ENCODE results near the gene TST.

Gene TST

DNA sequence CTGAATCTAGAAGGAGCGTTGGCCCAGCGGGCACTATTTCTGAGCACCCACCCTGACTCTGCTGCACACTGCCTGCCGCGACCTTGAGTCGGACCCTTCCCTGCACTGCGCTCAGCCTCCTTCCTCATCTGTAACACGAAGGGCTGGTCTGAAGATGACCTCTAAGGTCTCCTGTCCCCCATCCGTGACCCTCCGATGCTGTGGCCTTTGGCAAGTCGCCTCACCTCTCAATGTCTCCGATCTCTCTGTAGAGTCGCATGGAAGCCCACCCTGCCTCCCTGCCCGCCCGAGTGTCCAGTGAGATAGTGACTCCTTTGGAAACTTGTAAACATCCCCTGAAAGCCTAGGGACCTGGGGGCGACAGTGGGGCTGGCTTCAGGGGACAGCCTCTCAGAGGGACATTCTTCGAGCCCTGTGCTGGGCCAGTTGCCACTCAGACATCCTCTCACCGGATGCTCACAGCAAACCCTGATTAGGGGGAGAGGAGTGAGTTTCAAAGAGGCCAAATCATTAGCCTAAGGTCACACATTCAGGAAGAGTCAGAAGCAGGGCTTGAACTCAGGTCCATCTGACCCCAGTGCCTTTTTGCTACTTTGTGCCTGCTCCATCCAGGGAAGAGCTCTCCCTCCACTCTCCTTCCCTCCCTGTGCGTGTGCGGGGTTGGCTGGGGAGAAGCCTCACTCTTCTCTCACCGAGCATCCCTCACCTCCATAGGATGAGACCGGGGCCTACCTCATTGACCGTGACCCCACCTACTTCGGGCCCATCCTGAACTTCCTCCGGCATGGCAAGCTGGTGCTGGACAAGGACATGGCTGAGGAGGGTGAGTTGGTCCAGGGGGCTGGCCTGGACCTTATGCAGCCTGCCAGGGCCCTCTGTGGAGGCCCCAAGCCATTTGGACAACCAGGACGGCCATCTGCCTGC lies 33.4 kb upstream of the TST start:
- DNase-seq (ENCODE audit: insufficient read length) (no peak), FAIRE-seq (no peak)
- TF ChIP-seq POLR2A (IDR thresholded peaks at IDR 0.05; ENCODE audit: low read depth, low read length): no peak
- no peak for TF ChIP-seq POLR2AphosphoS5 (IDR thresholded peaks at IDR 0.05; ENCODE audit: low read depth, low read length)
- no peak for TF ChIP-seq TAF1 (IDR thresholded peaks at IDR 0.05; ENCODE audit: borderline replicate concordance, low read depth, low read length)

DNA sequence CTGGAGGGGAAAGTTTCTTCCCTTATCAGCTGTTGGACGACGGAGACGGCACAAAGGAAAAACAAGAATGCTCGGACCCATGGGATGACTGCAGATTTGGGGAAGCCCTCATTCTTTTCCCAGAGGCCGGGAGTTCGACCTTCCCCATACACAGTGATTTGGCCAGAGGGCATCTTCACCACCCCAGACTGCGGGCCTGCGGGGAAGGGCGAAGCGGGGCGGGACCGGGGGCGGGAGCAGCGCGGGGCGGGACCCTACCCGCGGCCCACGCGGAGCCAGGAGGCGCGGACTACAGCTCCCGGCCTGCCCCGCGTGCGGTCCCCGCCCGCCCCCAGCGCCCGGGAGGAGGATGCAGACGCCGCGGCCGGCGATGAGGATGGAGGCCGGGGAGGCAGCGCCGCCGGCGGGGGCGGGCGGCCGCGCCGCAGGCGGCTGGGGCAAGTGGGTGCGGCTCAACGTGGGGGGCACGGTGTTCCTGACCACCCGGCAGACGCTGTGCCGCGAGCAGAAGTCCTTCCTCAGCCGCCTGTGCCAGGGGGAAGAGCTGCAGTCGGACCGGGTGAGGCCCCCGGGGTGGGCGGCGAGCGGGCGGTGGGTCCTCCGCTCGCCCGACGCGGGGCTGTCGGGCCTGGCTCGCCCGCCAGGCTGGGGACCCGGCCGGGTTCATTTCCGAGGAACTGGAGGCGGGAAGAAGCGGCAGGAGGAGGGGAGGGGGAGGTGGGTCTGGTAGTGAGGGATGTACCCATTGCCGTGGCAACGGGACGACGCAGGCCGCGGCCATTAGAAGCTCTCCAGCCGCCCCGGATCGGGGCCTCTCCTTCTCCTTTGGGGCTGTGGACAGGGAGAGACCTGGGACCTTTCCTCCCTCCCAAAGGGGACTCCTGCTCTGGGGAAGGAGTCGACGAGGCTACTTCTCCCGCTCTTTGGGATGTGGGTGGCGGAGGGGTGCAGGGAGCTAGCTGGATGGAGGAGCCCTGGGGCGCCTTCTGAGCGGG lies 32.4 kb upstream of the TST start, which contains the start of gene KCTD17:
TSS of gene KCTD17 (plus strand) at position 352 of the 995 bp plus-strand sequence. CDS start at position 371, 19 bp downstream.
- TF ChIP-seq TAF1 (IDR thresholded peaks at IDR 0.05; ENCODE audit: borderline replicate concordance, low read depth, low read length) (no peak), POLR2A (IDR thresholded peaks at IDR 0.05; ENCODE audit: low read depth, low read length) (peak; percentile 21; the same call in 1 of the 2 replicates), POLR2AphosphoS5 (IDR thresholded peaks at IDR 0.05; ENCODE audit: low read depth, low read length) (no peak)
- FAIRE-seq: peak; percentile 83
- DNase-seq (ENCODE audit: insufficient read length): peak; percentile 99

DNA sequence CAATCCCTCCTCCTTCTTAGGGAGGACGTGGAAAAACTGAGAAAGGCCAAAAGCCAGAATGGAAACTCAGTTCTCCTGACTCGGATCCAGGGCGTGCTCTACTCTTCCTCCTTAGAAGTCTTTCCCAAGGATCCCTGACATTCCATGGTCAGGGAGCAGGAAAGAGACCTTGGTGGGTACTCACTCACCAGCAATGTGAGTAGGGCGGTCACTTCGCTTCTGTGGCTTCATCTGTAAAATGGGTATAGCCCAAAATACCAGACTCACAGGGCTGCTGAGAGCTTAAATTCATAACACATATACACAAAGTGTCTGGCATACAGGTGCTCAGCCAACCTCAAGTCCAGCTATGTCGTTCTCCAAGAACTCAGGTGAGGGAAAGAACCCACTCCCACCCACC lies 31.7 kb upstream of the TST start:
- TF ChIP-seq POLR2A (IDR thresholded peaks at IDR 0.05; ENCODE audit: low read depth, low read length) (no peak), TAF1 (IDR thresholded peaks at IDR 0.05; ENCODE audit: borderline replicate concordance, low read depth, low read length) (no peak)
- FAIRE-seq (no peak), DNase-seq (ENCODE audit: insufficient read length) (no peak)

- TF ChIP-seq POLR2AphosphoS5 (IDR thresholded peaks at IDR 0.05; ENCODE audit: low read depth, low read length) (no peak), POLR2A (IDR thresholded peaks at IDR 0.05; ENCODE audit: low read depth, low read length) (no peak), TAF1 (IDR thresholded peaks at IDR 0.05; ENCODE audit: borderline replicate concordance, low read depth, low read length) (no peak)
- FAIRE-seq (no peak), DNase-seq (ENCODE audit: insufficient read length) (no peak)
These were observed 30.0 kb upstream of the TST start for GRCh38 chr22:37049224-37049623.

DNA sequence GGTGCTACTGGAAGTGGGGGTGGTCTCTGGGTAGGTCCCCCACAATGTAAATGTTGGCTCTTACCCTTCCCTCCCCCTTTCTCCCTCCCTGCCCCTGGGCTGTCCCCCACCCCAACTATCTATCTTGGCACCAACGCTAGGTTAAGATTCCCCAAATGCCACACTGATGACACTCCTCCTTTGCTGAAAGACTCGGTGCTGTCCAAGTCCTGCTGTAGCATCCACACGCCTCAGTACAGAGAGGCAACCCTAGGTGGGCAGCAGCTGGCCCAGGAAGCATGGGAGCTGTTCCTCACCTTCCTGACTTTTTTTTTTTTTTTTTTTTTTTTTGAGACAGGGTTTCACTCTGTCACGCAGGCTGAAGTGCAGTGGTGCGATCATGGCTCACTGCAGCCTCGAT lies 28.9 kb upstream of the TST start:
- FAIRE-seq (no peak), DNase-seq (ENCODE audit: insufficient read length) (no peak)
- TF ChIP-seq TAF1 (IDR thresholded peaks at IDR 0.05; ENCODE audit: borderline replicate concordance, low read depth, low read length) (no peak), POLR2A (IDR thresholded peaks at IDR 0.05; ENCODE audit: low read depth, low read length) (no peak), POLR2AphosphoS5 (IDR thresholded peaks at IDR 0.05; ENCODE audit: low read depth, low read length) (no peak)

DNA sequence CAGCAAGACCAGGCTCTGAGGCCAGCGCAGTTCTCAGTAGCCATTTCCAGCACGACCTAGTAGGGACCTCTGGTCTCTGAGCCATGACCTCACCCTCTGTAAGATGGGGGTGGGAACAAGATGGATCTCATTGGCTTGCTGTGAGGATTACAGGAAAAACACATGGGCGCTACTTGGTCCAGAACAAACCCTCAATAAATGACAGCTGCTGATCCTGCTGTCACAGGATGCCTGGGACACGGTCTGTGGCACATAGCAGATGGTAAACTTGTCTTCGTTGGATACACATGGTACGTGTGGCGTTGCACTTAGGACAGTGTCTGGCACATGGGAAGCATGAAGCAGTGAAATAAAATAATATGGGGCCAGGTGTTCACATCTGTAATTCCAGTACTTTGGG lies 27.8 kb upstream of the TST start:
- no peak for FAIRE-seq
- no peak for DNase-seq (ENCODE audit: insufficient read length)
- TF ChIP-seq POLR2AphosphoS5 (IDR thresholded peaks at IDR 0.05; ENCODE audit: low read depth, low read length) (no peak), POLR2A (IDR thresholded peaks at IDR 0.05; ENCODE audit: low read depth, low read length) (no peak), TAF1 (IDR thresholded peaks at IDR 0.05; ENCODE audit: borderline replicate concordance, low read depth, low read length) (no peak)

DNA sequence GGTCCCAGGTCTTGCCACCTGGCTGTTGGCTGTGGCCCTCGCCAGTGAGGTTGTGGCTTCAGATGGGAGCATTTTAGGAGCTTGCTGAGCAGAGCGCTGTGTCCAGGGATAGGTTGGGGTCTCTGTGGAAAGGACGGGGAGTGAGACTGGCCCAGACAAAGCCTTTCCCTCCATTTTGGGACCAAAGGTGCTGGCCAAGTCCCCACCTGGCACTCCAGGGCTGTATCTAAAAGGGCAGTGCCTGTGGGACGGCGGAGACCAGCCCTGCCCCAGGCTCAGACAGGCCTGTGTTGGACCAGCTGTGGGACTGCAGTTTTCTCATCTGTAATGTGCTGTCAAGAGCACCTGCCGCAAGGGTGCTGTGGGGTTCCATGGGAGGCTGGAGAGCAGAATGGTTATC lies 27.3 kb upstream of the TST start:
- TF ChIP-seq POLR2A (IDR thresholded peaks at IDR 0.05; ENCODE audit: low read depth, low read length) (no peak), TAF1 (IDR thresholded peaks at IDR 0.05; ENCODE audit: borderline replicate concordance, low read depth, low read length) (no peak), POLR2AphosphoS5 (IDR thresholded peaks at IDR 0.05; ENCODE audit: low read depth, low read length) (no peak)
- no peak for DNase-seq (ENCODE audit: insufficient read length)

GRCh38 chr22:37045958-37046357 lies 26.7 kb upstream of the TST start:
- DNase-seq (ENCODE audit: insufficient read length) (no peak), FAIRE-seq (peak; percentile 14)
- TF ChIP-seq POLR2AphosphoS5 (IDR thresholded peaks at IDR 0.05; ENCODE audit: low read depth, low read length) (no peak), TAF1 (IDR thresholded peaks at IDR 0.05; ENCODE audit: borderline replicate concordance, low read depth, low read length) (no peak), POLR2A (IDR thresholded peaks at IDR 0.05; ENCODE audit: low read depth, low read length) (no peak)

More for the DNA sequence above, 27.3 kb upstream of the TST start:
- no peak for FAIRE-seq

GRCh38 chr22:37044634-37045625 lies 25.7 kb upstream of the TST start:
- no peak for DNase-seq (ENCODE audit: insufficient read length)
- FAIRE-seq: no peak
- TF ChIP-seq TAF1 (IDR thresholded peaks at IDR 0.05; ENCODE audit: borderline replicate concordance, low read depth, low read length): no peak
- TF ChIP-seq POLR2A (IDR thresholded peaks at IDR 0.05; ENCODE audit: low read depth, low read length): no peak
- TF ChIP-seq POLR2AphosphoS5 (IDR thresholded peaks at IDR 0.05; ENCODE audit: low read depth, low read length): no peak

- DNase-seq (ENCODE audit: insufficient read length) (peak; percentile 93), FAIRE-seq (peak; percentile 93)
- TF ChIP-seq TAF1 (IDR thresholded peaks at IDR 0.05; ENCODE audit: borderline replicate concordance, low read depth, low read length) (no peak), POLR2AphosphoS5 (IDR thresholded peaks at IDR 0.05; ENCODE audit: low read depth, low read length) (no peak), POLR2A (IDR thresholded peaks at IDR 0.05; ENCODE audit: low read depth, low read length) (no peak)
These were observed 24.7 kb upstream of the TST start for GRCh38 chr22:37043828-37044538.

All from GM12892 (cell line).